Panc1 (cell line): ENCODE measurements around the gene NPAS4. TPM values are rescaled to one million over a fixed set of nuclear protein-coding genes. Genes with fewer than 3 reads are reported as not detected.

Experiments used
- ATAC-seq: fragments of 200-7000 bp; cut with Tn5 transposase; 2 replicates; pipeline ENCODE4 v1.9.1; 2020; ENCODE audit warnings: mild to moderate bottlenecking, moderate library complexity
- BruUV-seq: library from RNA; stranded (reverse); fragments of 400-500 nt; replicated peaks from 2 replicates; lab custom pipeline; 2021; lab: Mats Ljungman, UMichigan
- CTCF ChIA-PET: fragments of 300-600 bp; sonication (Branson Sonifier 250); formaldehyde crosslinking; loops from one replicate; lab custom pipeline; 2022; ENCODE audit warnings: antibody characterized with exemption; lab: Charles Lee
- POLR2A ChIA-PET: fragments of 300-600 bp; sonication (Branson Sonifier 250); formaldehyde crosslinking; loops from one replicate; lab custom pipeline; 2022; ENCODE audit warnings: antibody characterized with exemption; lab: Charles Lee
- DNase-seq: peaks from one replicate; pipeline ENCODE4 v3.0.0-alpha.2; 2010; ENCODE audit warnings: low read depth, low spot score
- H3K27ac ChIP-seq: 2 replicates; pipeline ENCODE4 v1.5.1; 2011; ENCODE audit warnings: mild to moderate bottlenecking, low read length, inconsistent platforms
- H3K27me3 ChIP-seq: fragments of 200-500 bp; sonication (Bioruptor generic); 2 replicates; pipeline ENCODE4 v1.6.0; 2014; ENCODE audit warnings: low read length, inconsistent platforms; ENCODE audit not compliant: control insufficient read depth, insufficient read depth
- H3K36me3 ChIP-seq: fragments of 200-500 bp; sonication (Bioruptor generic); 2 replicates; pipeline ENCODE4 v1.5.1; 2014; ENCODE audit warnings: inconsistent platforms, mild to moderate bottlenecking, low read length, moderate library complexity; ENCODE audit not compliant: control insufficient read depth, insufficient read depth
- H3K4me1 ChIP-seq: 2 replicates; pipeline ENCODE4 v1.5.1; 2011; ENCODE audit warnings: inconsistent platforms, mild to moderate bottlenecking, low read length, moderate library complexity; ENCODE audit not compliant: control insufficient read depth, insufficient read depth
- H3K4me3 ChIP-seq, 2 experiments: 2 replicates each; pipeline ENCODE4 v1.5.1; 2011 to 2012; ENCODE audit warnings: low read depth in 2 of 2, low read length in 2 of 2, mild to moderate bottlenecking in 2 of 2, inconsistent platforms in 1 of 2, moderate library complexity in 1 of 2
- H3K9me3 ChIP-seq: fragments of 200-500 bp; sonication (Bioruptor generic); 2 replicates; pipeline ENCODE4 v1.5.1; 2014; ENCODE audit warnings: low read depth, mild to moderate bottlenecking, inconsistent platforms, low read length, moderate library complexity; ENCODE audit not compliant: control insufficient read depth, insufficient read depth
- POLR2AphosphoS5 ChIP-seq: IDR thresholded peaks from 2 replicates; pipeline ENCODE4 v1.6.1; 2012; ENCODE audit warnings: mild to moderate bottlenecking, low read depth, low read length, moderate library complexity
- SIN3A ChIP-seq: IDR thresholded peaks from 2 replicates; pipeline ENCODE4 v1.6.1; 2012; ENCODE audit warnings: low read depth, mild to moderate bottlenecking, low read length, moderate library complexity, borderline replicate concordance; ENCODE audit not compliant: insufficient read depth
- TCF7L2 ChIP-seq: IDR thresholded peaks from 2 replicates; pipeline ENCODE4 v1.6.1; 2011; ENCODE audit warnings: mild to moderate bottlenecking, low read depth, low read length, inconsistent platforms
- in situ Hi-C: cut with HindIII; loops from 2 replicates; pipeline ENCODE4 v1.10.0; 2016; ENCODE audit warnings: low sequenced_read_pairs, low pct_unique_long_range_greater_than_20kb
- intact Hi-C: fragments of 100-400 bp; cut with micrococcal nuclease; formaldehyde crosslinking; loops from one replicate; pipeline ENCODE4 v1.10.0; 2022; ENCODE audit not compliant: unreplicated experiment
- total RNA-seq: library from RNA; stranded (reverse); gene quantifications from one replicate; pipeline ENCODE4 v1.2.1, GENCODE V29; 2021; ENCODE audit not compliant: unreplicated experiment
- TF ChIP-seq, protein P1 (sequence below): fragments of 450-650 bp; IDR thresholded peaks from 2 replicates; pipeline ENCODE4 v1.5.1; 2017; ENCODE audit warnings: mild to moderate bottlenecking
- TF ChIP-seq, protein P2 (sequence below), 2 experiments: IDR thresholded peaks; 2 replicates each; pipeline ENCODE4 v1.6.1; 2011 to 2012; ENCODE audit warnings: low read depth in 2 of 2, control low read depth in 1 of 2, low read length in 1 of 2, mild to moderate bottlenecking in 1 of 2, moderate library complexity in 1 of 2; ENCODE audit not compliant: insufficient read depth in 1 of 2

Gene NPAS4
- total RNA-seq, 1 experiment from 2014 or later: 0.08 TPM

DNA sequence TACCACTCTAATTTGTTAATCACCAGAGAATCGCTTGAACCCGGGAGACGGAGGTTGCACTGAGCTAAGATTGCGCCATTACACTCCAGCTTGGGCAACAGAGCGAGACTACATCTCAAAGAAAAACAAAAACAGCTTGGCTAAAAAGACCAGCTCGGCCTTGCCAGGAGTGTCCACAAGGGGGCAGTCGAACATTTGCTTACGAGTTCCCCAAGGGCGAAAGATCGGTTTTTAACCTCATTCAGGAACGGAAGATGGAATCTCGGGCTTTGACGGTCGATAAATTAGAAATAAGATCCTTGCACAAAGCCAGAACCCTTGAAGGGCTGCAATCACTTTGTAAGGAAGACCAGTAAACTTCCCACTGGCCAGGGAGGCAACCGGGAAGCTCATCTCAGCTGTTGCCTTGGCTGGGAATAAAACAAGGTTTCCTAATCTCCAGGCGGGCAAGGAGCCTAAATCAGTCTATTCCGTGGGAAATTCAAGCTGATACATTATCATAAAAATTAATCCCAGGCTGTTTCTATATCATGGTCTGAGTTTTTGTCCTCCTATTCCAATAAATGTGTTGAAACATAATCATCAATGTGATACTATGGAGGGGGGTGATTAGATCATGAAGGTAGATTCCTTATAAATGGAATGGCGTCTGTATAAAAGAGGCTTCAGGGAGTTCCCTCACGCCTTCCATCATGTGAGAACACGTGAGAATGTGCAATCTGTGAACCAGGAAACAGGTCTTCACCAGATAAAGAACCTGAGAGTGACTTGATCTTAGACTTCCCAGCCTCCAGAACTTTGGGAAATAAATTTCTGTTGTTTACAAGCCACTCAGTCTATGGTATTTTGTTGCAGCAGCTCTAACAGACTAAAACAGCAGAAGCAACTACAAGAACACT is 34.4 kb upstream of the NPAS4 start:
- TF ChIP-seq POLR2AphosphoS5: no peak
- TF ChIP-seq, protein P1, sequence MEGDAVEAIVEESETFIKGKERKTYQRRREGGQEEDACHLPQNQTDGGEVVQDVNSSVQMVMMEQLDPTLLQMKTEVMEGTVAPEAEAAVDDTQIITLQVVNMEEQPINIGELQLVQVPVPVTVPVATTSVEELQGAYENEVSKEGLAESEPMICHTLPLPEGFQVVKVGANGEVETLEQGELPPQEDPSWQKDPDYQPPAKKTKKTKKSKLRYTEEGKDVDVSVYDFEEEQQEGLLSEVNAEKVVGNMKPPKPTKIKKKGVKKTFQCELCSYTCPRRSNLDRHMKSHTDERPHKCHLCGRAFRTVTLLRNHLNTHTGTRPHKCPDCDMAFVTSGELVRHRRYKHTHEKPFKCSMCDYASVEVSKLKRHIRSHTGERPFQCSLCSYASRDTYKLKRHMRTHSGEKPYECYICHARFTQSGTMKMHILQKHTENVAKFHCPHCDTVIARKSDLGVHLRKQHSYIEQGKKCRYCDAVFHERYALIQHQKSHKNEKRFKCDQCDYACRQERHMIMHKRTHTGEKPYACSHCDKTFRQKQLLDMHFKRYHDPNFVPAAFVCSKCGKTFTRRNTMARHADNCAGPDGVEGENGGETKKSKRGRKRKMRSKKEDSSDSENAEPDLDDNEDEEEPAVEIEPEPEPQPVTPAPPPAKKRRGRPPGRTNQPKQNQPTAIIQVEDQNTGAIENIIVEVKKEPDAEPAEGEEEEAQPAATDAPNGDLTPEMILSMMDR: peak; percentile 97
- no peaks in the 10 kb centered on the region for H3K36me3 ChIP-seq
- ATAC-seq (peak; percentile 91), DNase-seq (peak; percentile 81)
- H3K4me3 ChIP-seq: peak overlapping the region; percentile 24 to 40
- no TSS peak for BruUV-seq
- CTCF ChIA-PET: interaction anchor here (0.6 to 2.0 kb wide), 16 partner anchors 8 to 818 kb away, joined by 3 to 12 read pairs (median 6); partner anchors contain the start of genes MRPL11 and NPAS4
- no peaks in the 10 kb centered on the region for H3K9me3 ChIP-seq
- H3K27me3 ChIP-seq: no peaks in the 10 kb centered on the region
- POLR2A ChIA-PET: interaction anchor here (0.6 kb wide), 1 partner anchor 1221 kb away, joined by 5 read pairs; no protein-coding TSS in a partner anchor
- in situ Hi-C loops: no loop called here
- intact Hi-C loops: no loop called here
- 0 out of 2 replicates have a peak, but pooled peaks cover 5% of the 10 kb centered on the region for H3K4me1 ChIP-seq
- H3K27ac ChIP-seq: peak overlapping the region; percentile 48; the same call in 1 of the 2 replicates

DNA sequence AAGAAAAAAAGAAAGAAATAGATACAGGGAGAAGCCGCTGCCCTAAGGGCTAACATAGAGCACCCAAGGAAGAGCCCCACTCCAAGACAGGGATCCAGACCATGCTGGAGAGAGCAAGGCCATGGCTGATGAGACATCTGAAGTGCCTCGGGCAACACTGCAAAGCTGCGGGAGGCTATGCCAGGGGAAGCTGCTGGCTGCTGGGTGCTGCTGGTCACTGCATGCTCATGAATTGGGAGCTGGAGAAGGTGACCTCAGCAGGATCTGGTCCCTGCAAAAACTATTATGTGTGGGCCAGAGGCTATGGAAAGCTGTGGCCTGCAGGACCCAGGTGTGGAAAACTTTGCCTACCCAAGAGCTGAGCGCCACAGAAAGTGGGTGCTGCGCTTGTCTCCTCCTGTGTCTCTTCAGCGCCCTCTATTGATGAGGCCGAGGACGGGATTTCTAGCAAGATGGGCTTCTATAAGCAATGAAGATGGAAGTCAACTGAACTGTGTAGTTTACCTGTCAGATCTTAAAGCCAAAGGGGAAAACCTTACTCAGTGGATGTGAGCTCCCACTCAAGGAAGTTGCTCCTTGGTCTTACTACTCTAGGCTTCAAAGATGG is 32.0 kb upstream of the NPAS4 start:
- no peaks in the 10 kb centered on the region for H3K36me3 ChIP-seq
- TF ChIP-seq, protein P1: peak; percentile 95
- no peak for TF ChIP-seq SIN3A
- H3K9me3 ChIP-seq: no peaks in the 10 kb centered on the region
- ATAC-seq: peak; percentile 71
- no peak for DNase-seq
- H3K4me3 ChIP-seq: no peak overlapping the region
- H3K27me3 ChIP-seq: no peaks in the 10 kb centered on the region
- intact Hi-C loops: no loop called here
- H3K4me1 ChIP-seq: 0 out of 2 replicates have a peak, but pooled peaks cover 5% of the 10 kb centered on the region
- no TSS peak for BruUV-seq
- ChIA-PET POLR2A (interaction anchor here (0.7 kb wide), 1 partner anchor 36 kb away, joined by 7 read pairs; no protein-coding TSS in a partner anchor), CTCF (interaction anchor here (0.6 to 1.7 kb wide), 9 partner anchors 9 to 718 kb away, joined by 3 to 9 read pairs (median 4); no protein-coding TSS in a partner anchor)
- no peak overlapping the region for H3K27ac ChIP-seq
- in situ Hi-C loops: no loop called here

- Histone ChIP-seq H3K36me3 (no peaks in the 10 kb centered on the region), H3K27me3 (no peaks in the 10 kb centered on the region), H3K4me3 (no peak overlapping the region), H3K9me3 (no peaks in the 10 kb centered on the region), H3K27ac (no peak overlapping the region), H3K4me1 (0 out of 2 replicates have a peak, but pooled peaks cover 2% of the 10 kb centered on the region)
- in situ Hi-C loops (no loop called here), intact Hi-C loops (no loop called here)
- TF ChIP-seq TCF7L2 (no peak), POLR2AphosphoS5 (no peak), SIN3A (no peak)
- TF ChIP-seq, protein P2, sequence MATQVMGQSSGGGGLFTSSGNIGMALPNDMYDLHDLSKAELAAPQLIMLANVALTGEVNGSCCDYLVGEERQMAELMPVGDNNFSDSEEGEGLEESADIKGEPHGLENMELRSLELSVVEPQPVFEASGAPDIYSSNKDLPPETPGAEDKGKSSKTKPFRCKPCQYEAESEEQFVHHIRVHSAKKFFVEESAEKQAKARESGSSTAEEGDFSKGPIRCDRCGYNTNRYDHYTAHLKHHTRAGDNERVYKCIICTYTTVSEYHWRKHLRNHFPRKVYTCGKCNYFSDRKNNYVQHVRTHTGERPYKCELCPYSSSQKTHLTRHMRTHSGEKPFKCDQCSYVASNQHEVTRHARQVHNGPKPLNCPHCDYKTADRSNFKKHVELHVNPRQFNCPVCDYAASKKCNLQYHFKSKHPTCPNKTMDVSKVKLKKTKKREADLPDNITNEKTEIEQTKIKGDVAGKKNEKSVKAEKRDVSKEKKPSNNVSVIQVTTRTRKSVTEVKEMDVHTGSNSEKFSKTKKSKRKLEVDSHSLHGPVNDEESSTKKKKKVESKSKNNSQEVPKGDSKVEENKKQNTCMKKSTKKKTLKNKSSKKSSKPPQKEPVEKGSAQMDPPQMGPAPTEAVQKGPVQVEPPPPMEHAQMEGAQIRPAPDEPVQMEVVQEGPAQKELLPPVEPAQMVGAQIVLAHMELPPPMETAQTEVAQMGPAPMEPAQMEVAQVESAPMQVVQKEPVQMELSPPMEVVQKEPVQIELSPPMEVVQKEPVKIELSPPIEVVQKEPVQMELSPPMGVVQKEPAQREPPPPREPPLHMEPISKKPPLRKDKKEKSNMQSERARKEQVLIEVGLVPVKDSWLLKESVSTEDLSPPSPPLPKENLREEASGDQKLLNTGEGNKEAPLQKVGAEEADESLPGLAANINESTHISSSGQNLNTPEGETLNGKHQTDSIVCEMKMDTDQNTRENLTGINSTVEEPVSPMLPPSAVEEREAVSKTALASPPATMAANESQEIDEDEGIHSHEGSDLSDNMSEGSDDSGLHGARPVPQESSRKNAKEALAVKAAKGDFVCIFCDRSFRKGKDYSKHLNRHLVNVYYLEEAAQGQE (IDR thresholded peaks at IDR 0.05; ENCODE audit: insufficient read depth in 1 of 2, low read depth in 2 of 2, low read length in 1 of 2): no peak
- TF ChIP-seq, protein P1: no peak
- CTCF ChIA-PET: interaction anchor here (0.6 kb wide), 1 partner anchor 41 kb away, joined by 5 read pairs; no protein-coding TSS in a partner anchor
- ATAC-seq (no peak), DNase-seq (no peak)
- BruUV-seq: no TSS peak
- POLR2A ChIA-PET: interaction anchor here (0.6 kb wide), 1 partner anchor 603 kb away, joined by 8 read pairs; no protein-coding TSS in a partner anchor
Observed at GRCh38 chr11:66391322-66391721, 29.5 kb upstream of the NPAS4 start.
